ENCODE results near the gene METTL9. TPM values are rescaled to one million over a fixed set of nuclear protein-coding genes. Genes with fewer than 3 reads are reported as not detected.

Gene METTL9
- total and polyA plus RNA-seq, 2 of the 13 experiments (the other 11 are each of a cell fraction or from before 2014, with no cell fraction given) = 123 to 204 TPM

DNA sequence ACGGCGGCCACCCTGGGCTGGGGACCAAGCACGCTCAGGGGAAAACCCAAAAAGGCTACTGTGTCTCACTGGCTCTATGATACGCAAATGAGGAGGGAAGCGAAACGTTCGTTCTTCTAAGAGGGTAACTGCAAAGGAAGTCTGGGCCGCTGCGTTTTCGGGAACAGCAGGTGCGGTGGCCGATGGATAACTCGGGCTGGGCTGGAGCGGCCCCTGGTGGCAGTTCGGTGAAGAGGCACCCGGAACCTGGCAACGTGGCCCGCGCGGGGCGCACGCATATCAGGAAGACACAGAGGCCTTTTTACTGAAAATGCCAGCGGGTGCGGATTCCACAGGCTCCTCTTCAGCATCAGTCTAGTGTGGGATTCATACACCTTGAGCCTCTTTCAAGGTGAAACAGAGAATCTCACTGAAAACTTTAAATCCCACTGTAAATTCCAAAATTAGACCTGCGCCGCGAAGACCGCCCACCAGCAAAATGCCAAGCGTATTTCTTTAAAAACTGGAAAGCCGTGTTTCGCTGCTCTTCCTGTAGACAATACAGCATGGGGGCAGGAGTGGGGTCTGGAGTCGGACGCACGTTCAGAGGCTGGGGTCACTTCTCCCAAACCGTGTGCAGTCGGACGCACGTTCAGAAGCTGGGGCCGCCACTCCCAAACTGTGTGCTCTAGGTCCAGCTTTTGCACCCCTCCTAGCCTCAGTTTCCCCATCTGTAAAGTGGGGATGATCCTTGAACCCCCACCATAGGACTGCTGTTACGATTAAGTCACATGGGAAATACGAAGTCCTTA, 44.4 kb upstream of the METTL9 start (continued):
- peak; percentile 95; the same call in 1 of the 2 replicates for TF ChIP-seq GLI4 (CRISPR knock-in tag; IDR thresholded peaks at IDR 0.05; ENCODE audit: borderline replicate concordance)
- TF ChIP-seq RFX1 (IDR thresholded peaks at IDR 0.05) = no peak
- TF ChIP-seq RFX5 (IDR thresholded peaks at IDR 0.05; ENCODE audit: low read depth, low read length) = no peak
- TF ChIP-seq ZNF292 (CRISPR knock-in tag; IDR thresholded peaks at IDR 0.05; ENCODE audit: borderline replicate concordance, low read depth) = peak; percentile 87
- TF ChIP-seq ZMYM3 (CRISPR knock-in tag; IDR thresholded peaks at IDR 0.05) = peak; percentile 77
- TF ChIP-seq ZNF501 (CRISPR knock-in tag; IDR thresholded peaks at IDR 0.05) = peak; percentile 95
- no peak for TF ChIP-seq ZNF30 (CRISPR knock-in tag; IDR thresholded peaks at IDR 0.05)
- peak; percentile 80; the same call in 1 of the 2 replicates for TF ChIP-seq RFXANK (CRISPR knock-in tag; IDR thresholded peaks at IDR 0.05)
- TF ChIP-seq ZNF83 (CRISPR knock-in tag; IDR thresholded peaks at IDR 0.05; ENCODE audit: borderline replicate concordance) = peak; percentile 98; the same call in 1 of the 2 replicates
- TF ChIP-seq TMF1 (CRISPR knock-in tag; IDR thresholded peaks at IDR 0.05; ENCODE audit: low read depth) = peak; percentile 94
- peak; percentile 91; the same call in 1 of the 2 replicates for TF ChIP-seq MYNN (CRISPR knock-in tag; IDR thresholded peaks at IDR 0.05; ENCODE audit: low read depth)
- TF ChIP-seq ZNF253 (CRISPR knock-in tag; IDR thresholded peaks at IDR 0.05; ENCODE audit: borderline replicate concordance) = no peak; the same call in 1 of the 2 replicates
- TF ChIP-seq, protein P1, sequence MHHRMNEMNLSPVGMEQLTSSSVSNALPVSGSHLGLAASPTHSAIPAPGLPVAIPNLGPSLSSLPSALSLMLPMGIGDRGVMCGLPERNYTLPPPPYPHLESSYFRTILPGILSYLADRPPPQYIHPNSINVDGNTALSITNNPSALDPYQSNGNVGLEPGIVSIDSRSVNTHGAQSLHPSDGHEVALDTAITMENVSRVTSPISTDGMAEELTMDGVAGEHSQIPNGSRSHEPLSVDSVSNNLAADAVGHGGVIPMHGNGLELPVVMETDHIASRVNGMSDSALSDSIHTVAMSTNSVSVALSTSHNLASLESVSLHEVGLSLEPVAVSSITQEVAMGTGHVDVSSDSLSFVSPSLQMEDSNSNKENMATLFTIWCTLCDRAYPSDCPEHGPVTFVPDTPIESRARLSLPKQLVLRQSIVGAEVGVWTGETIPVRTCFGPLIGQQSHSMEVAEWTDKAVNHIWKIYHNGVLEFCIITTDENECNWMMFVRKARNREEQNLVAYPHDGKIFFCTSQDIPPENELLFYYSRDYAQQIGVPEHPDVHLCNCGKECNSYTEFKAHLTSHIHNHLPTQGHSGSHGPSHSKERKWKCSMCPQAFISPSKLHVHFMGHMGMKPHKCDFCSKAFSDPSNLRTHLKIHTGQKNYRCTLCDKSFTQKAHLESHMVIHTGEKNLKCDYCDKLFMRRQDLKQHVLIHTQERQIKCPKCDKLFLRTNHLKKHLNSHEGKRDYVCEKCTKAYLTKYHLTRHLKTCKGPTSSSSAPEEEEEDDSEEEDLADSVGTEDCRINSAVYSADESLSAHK (CRISPR knock-in tag; IDR thresholded peaks at IDR 0.05; ENCODE audit: borderline replicate concordance) = 0 out of 2 replicates have a peak, but pooled peaks have one; percentile 90
- peak; percentile 47; the same call in 1 of the 2 replicates for TF ChIP-seq ZFP41 (CRISPR knock-in tag; IDR thresholded peaks at IDR 0.05; ENCODE audit: borderline replicate concordance)
- TF ChIP-seq, protein P2, sequence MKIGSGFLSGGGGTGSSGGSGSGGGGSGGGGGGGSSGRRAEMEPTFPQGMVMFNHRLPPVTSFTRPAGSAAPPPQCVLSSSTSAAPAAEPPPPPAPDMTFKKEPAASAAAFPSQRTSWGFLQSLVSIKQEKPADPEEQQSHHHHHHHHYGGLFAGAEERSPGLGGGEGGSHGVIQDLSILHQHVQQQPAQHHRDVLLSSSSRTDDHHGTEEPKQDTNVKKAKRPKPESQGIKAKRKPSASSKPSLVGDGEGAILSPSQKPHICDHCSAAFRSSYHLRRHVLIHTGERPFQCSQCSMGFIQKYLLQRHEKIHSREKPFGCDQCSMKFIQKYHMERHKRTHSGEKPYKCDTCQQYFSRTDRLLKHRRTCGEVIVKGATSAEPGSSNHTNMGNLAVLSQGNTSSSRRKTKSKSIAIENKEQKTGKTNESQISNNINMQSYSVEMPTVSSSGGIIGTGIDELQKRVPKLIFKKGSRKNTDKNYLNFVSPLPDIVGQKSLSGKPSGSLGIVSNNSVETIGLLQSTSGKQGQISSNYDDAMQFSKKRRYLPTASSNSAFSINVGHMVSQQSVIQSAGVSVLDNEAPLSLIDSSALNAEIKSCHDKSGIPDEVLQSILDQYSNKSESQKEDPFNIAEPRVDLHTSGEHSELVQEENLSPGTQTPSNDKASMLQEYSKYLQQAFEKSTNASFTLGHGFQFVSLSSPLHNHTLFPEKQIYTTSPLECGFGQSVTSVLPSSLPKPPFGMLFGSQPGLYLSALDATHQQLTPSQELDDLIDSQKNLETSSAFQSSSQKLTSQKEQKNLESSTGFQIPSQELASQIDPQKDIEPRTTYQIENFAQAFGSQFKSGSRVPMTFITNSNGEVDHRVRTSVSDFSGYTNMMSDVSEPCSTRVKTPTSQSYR (CRISPR knock-in tag; IDR thresholded peaks at IDR 0.05; ENCODE audit: borderline replicate concordance) = 0 out of 2 replicates have a peak, but pooled peaks have one; percentile 42
- no peak for TF ChIP-seq NR2F6 (IDR thresholded peaks at IDR 0.05)
- TF ChIP-seq NR2F6 (CRISPR knock-in tag; IDR thresholded peaks at IDR 0.05) = peak; percentile 48; the same call in 1 of the 2 replicates
- TF ChIP-seq NFE2 (CRISPR knock-in tag; IDR thresholded peaks at IDR 0.05) = no peak
- TF ChIP-seq ZNF337 (CRISPR knock-in tag; IDR thresholded peaks at IDR 0.05; ENCODE audit: borderline replicate concordance, low read depth) = no peak; the same call in 1 of the 2 replicates
- TF ChIP-seq SIX4 (CRISPR knock-in tag; IDR thresholded peaks at IDR 0.05) = 0 out of 2 replicates have a peak, but pooled peaks have one; percentile 32
- no peak for TF ChIP-seq ZNF326 (CRISPR knock-in tag; IDR thresholded peaks at IDR 0.05; ENCODE audit: borderline replicate concordance)
- TF ChIP-seq ZNF207 (IDR thresholded peaks at IDR 0.05; ENCODE audit: borderline replicate concordance) = no peak
- TF ChIP-seq PCBP1 (IDR thresholded peaks at IDR 0.05; ENCODE audit: borderline replicate concordance, low read depth, low read length) = peak; percentile 83; the same call in 1 of the 2 replicates
- peak; percentile 73; the same call in 1 of the 2 replicates for TF ChIP-seq BCL6 (CRISPR knock-in tag; IDR thresholded peaks at IDR 0.05)
- TF ChIP-seq KLF6 (CRISPR knock-in tag; IDR thresholded peaks at IDR 0.05) = peak; percentile 95
- no peak; the same call in 1 of the 2 replicates for TF ChIP-seq TCF7 (IDR thresholded peaks at IDR 0.05; ENCODE audit: low read depth)

Data from HepG2 (cell line).